Left colon (tissue), 2 donors: Measurements from ENCODE around the gene PHLPP1. TPM values are rescaled to one million over a fixed set of nuclear protein-coding genes. Genes with fewer than 3 reads are reported as not detected.
A peak's percentile ranks its signal among the peaks of the same experiment; 100 is the strongest.
"Not testable (repeated sequence)": the region's sequence is repeated elsewhere in the genome, so short reads cannot be mapped to it uniquely, and the experiment has no call there.

ENCODE experiments used
- ATAC-seq: fragments of 200-7000 bp; cut with Tn5 transposase; one replicate; pipeline ENCODE4 v1.9.1; 2020; ENCODE audit warnings: mild to moderate bottlenecking, moderate library complexity
- DNase-seq, 2 donors: peaks; one replicate each; pipeline ENCODE4 v3.0.0-alpha.2; 2020
- intact Hi-C, 2 donors: fragments of 100-400 bp; cut with DNase I in 1 of 2; cut with micrococcal nuclease in 1 of 2; formaldehyde crosslinking; loops; one replicate each; pipeline versions ENCODE4 v1.11.2 to v1.14.0; 2022; cut with DNase I, micrococcal nuclease
- total RNA-seq, 2 donors: library from RNA; stranded (reverse); fragmentation: NEBNext Ultra II Directional; extraction: Animal tissue kit (Norgen Biotek cat#: 25700); gene quantifications; one replicate each; pipeline ENCODE4 v1.2.1, GENCODE V29; 2021
- donor health status: DM: no; HTN: no; CAD: no.
- donor health status: DM: yes; HTN: yes; CAD: no.

PHLPP1 gene
- total RNA-seq, 2 donors from 2014 or later: 21.4 to 22.9 TPM

GRCh38 chr18:62788111-62788510 is 72.8 kb downstream of the PHLPP1 start:
- ATAC-seq: peak; percentile 72
- intact Hi-C loops: no loop called here
- DNase-seq: no peak

- peak; percentile 91 for ATAC-seq
- intact Hi-C loops: no loop called here
- peak; percentile 23 to 41 for DNase-seq
Measured at GRCh38 chr18:62788876-62789275, 73.5 kb downstream of the PHLPP1 start.

GRCh38 chr18:62790871-62791772 is 75.8 kb downstream of the PHLPP1 start:
- DNase-seq (no peak), ATAC-seq (no peak)
- intact Hi-C loops: no loop called here

GRCh38 chr18:62792016-62792415 is 76.7 kb downstream of the PHLPP1 start:
- DNase-seq (no peak), ATAC-seq (no peak)
- intact Hi-C loops: no loop called here

GRCh38 chr18:62795813-62796212 is 80.5 kb downstream of the PHLPP1 start:
- no peak for ATAC-seq
- intact Hi-C loops: no loop called here
- DNase-seq: no peak

- ATAC-seq (peak; percentile 83), DNase-seq (no peak)
- intact Hi-C loops: no loop called here
Measured at GRCh38 chr18:62796216-62796621, 80.9 kb downstream of the PHLPP1 start.

GRCh38 chr18:62797329-62797728 is 82.0 kb downstream of the PHLPP1 start:
- intact Hi-C loops: no loop called here
- ATAC-seq (no peak), DNase-seq (no peak)

- DNase-seq (no peak), ATAC-seq (no peak)
- intact Hi-C loops: no loop called here
Measured at GRCh38 chr18:62799977-62800376, 84.6 kb downstream of the PHLPP1 start.

GRCh38 chr18:62802523-62802922 is 87.2 kb downstream of the PHLPP1 start:
- ATAC-seq (peak; percentile 66), DNase-seq (no peak)
- intact Hi-C loops: no loop called here

- ATAC-seq (no peak), DNase-seq (no peak)
- intact Hi-C loops: no loop called here
Measured at GRCh38 chr18:62807396-62807795, 92.1 kb downstream of the PHLPP1 start.

- intact Hi-C loops: no loop called here
- ATAC-seq: no peak
- no peak for DNase-seq
Measured at GRCh38 chr18:62808123-62808522, 92.8 kb downstream of the PHLPP1 start.

GRCh38 chr18:62809445-62809844 is 94.1 kb downstream of the PHLPP1 start:
- DNase-seq, intact Hi-C loops, ATAC-seq: not testable (repeated sequence)

GRCh38 chr18:62809900-62810299 is 94.6 kb downstream of the PHLPP1 start:
- no peak for DNase-seq
- intact Hi-C loops: no loop called here
- no peak for ATAC-seq

- ATAC-seq (no peak), DNase-seq (no peak)
- intact Hi-C loops: no loop called here
Measured at GRCh38 chr18:62810682-62811081, 95.3 kb downstream of the PHLPP1 start.

GRCh38 chr18:62811674-62812073 is 96.3 kb downstream of the PHLPP1 start:
- ATAC-seq (no peak), DNase-seq (no peak)
- intact Hi-C loops: no loop called here

- DNase-seq (peak in 1 of 2 donors; percentile 34), ATAC-seq (peak; percentile 78)
- intact Hi-C loops: no loop called here
Measured at GRCh38 chr18:62812242-62812641, 96.9 kb downstream of the PHLPP1 start.

- DNase-seq (no peak), ATAC-seq (no peak)
- intact Hi-C loops: no loop called here
Measured at GRCh38 chr18:62812876-62813275, 97.5 kb downstream of the PHLPP1 start.

GRCh38 chr18:62814132-62814759 is 98.9 kb downstream of the PHLPP1 start:
- ATAC-seq (no peak), DNase-seq (no peak)
- intact Hi-C loops: no loop called here

- peak; percentile 77 for ATAC-seq
- intact Hi-C loops: no loop called here
- DNase-seq: no peak
Measured at GRCh38 chr18:62825382-62825781, 110.0 kb downstream of the PHLPP1 start.

- intact Hi-C loops: no loop called here
Measured at GRCh38 chr18:62827397-62827796, 112.1 kb downstream of the PHLPP1 start.

More at GRCh38 chr18:62827397-62827796, 112.1 kb downstream of the PHLPP1 start:
- DNase-seq (no peak), ATAC-seq (peak; percentile 65)
